Stimulated activated CD8-positive, alpha-beta memory T cell treated with anti-CD3 and anti-CD28 coated beads, Interleukin-15, amount 100 ng/mL, for 24 hours (primary cell): ENCODE results near the gene MRPL37.
"Not testable (repeated sequence)": the region's sequence is repeated elsewhere in the genome, so short reads cannot be mapped to it uniquely, and the experiment has no call there.

Experiments
- DNase-seq: peaks from one replicate; pipeline ENCODE4 v3.0.0-alpha.2; 2020; ENCODE audit warnings: low read depth

Gene MRPL37

DNA sequence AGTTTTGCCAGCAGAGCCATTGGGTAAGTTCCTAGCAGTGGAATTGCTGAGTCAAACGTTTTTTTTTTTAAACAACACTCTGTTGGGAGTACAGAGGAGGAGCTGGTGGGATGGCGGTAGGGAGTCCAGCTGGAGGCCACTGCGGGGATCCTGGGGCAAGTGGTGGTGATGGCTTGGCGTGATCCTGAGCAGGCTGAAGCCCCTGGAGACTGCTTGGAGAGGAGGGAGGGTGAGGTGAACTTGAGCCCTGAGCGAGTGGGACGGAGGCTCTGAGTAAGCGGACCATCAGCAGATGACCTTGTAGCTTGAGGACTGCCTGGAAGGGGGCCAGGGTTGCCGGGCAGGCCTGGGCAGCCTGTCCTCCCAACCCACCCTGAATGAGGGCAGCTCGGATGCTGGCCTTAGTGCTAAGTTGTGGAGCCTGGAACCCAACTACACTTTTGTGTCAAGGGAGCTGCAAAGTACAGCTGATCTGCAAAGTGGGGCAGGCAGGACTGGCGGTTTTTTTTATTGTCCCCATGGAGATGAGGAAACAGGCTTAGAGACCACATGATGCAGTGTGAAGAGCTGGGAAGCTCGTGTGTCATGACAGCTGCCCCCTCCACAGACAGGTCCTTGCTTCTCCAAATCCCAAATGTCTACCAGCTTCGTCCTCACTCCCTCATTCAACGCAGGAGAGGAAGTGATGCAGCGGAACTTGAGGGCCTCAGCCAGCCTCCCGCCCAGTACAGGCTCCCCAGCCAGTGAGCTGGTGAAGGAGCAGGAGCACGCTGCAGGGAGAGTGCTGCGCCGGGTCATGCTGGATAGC lies 20.2 kb downstream of the MRPL37 start:
- no peak for DNase-seq

DNA sequence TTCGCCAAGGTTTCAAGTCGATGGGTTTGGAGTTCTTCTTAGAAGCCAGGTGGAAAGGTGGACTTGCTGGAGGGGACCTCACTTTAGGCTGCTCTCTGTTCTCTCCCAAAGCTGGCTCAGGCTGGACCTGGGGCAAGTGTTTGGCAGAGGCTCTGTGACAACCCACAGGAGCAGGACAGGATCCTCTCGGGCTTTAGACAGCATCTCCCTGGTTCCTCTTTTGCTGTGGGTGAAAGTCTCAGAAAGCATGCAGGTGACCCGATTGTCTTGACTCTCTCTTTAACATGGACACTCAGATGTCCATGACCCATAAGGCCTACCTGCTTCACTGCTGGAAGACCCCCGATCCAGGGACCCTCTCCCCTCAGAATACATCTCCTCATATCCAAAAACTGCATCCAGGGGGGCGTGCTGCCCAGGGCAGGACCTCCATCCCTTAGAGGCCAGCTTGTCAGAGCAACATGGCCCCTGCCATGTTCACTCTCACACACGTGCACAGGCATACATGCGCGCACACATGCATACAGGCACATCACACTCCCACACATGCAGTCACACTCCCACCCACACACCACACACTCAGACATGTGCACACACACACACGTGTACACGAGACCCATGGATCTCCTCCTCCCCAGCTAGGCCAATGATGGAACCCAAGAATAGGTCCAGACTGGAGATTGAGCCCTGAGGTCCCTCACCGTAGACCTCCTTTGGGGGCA lies 21.3 kb downstream of the MRPL37 start:
- DNase-seq = no peak

DNA sequence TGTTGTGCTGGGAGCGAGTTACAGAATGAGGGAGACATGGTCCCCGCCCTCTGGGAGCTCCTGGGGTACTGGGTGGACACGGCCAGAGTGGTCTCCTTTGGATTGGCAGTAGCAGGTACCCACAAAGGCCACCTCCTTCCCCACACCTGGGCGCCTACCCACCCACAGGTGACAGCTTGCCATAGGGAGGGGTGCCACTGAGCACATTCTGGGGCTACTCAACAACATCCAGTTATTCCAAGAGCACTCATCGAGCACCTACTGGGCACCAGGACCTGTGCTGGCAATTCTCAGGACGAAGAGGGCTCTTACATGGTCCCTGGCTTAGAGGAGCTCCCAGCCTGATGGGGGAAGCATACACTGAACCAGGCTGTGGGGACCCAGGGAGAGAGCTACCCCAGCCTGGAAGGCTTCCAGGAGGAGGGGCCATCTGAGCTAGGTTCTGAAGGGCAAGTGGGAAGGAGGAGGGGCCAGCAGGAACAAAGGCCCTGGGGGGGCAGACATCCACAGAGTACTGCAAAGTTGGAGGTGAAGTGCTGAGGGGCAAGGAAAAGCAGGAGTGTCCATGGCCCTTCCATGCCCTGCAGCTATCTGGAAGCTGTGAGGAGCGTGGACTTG lies 22.0 kb downstream of the MRPL37 start:
- no peak for DNase-seq

DNA sequence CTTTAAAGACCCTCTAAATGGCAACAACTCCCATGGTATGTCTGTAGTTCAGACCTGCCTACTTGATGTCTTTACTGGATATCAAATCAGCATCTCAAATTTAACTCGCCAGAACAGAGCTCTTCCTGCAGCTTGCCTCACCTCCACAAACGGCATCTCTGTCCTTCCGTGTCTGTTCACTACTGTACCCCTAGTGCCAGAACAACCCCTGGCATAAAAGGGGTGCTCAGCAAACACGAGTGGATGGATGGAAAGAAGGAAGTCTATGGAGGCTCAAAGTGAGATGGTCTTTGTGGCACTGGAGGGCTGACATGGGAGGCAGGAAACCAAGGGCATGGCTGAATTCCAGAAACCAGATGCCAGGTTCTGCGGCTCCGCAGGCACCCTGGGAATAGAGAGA lies 22.7 kb downstream of the MRPL37 start:
- DNase-seq = no peak

DNA sequence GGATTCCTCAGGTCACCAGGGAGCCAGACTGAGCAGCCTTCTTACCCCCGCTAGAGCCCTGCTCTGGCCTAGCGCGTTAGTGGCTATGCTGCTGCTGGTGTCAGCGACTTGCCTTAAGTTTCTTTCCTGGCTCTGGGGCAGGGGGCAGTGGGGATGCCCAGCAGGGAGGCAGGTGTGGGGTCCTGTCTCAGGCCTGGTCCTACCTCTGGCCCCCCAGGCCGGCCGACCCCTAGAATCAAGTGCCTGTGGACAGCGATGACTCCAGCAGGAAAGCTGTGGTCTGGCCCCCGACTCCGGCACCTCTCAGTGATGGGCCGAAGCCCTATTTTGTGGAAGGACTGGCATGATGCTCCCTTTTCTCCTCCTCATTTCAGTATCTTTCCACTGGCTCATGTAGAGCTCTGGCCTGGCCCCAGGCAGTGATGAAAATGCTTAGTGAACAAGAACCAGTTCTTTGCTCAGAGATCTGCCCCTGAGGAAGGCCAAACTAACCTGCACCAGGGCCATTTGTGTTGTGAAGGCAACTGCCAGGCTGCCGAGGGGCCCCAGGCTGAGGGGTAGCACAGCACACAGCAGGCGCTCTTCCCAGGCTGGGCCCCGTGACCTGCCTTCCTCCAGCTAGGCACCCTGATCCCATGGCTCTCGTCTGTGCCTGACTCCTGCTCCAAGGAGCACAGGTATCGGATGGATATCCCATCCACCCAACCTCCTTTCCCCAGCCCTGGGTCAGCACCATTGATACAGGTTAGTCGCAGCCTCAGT lies 23.7 kb downstream of the MRPL37 start:
- DNase-seq = no peak

DNA sequence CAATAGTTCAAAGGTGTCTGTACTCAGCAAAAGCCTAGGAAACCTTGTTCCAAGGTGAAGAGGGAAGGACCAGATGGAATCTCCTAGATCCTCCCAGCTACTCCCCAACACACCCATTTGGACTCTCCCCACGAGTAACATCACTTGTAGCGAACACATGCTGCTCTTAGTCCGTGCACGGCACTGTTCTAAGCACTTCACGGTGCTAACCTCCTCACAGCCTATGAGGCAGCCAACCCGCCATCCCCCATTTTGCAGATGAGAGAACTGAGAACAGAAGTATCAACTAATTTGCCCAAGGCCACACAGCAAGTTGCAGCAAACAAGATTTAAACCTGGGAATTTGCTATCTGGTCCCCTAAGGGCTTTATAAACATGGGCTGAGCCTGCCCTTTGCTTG lies 24.3 kb downstream of the MRPL37 start:
- no peak for DNase-seq

DNA sequence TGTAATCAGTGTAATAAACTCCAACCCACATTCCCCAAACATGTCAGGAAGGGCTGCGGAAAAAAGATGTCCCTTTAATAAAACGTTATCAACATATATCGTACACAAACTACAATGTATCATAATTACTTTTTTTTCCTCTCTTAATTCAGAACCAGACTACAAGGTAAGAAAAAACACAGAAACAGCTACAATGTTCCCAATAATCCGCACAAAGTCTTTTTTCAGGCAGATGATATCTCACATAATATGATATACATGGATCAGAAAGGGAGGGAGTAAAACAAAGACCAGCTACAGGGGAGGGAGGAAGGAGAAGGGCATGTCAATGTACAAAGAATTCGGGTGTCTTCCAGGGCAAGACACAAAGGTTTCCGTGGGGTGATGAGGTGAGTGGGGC lies 25.4 kb downstream of the MRPL37 start:
- no peak for DNase-seq

DNA sequence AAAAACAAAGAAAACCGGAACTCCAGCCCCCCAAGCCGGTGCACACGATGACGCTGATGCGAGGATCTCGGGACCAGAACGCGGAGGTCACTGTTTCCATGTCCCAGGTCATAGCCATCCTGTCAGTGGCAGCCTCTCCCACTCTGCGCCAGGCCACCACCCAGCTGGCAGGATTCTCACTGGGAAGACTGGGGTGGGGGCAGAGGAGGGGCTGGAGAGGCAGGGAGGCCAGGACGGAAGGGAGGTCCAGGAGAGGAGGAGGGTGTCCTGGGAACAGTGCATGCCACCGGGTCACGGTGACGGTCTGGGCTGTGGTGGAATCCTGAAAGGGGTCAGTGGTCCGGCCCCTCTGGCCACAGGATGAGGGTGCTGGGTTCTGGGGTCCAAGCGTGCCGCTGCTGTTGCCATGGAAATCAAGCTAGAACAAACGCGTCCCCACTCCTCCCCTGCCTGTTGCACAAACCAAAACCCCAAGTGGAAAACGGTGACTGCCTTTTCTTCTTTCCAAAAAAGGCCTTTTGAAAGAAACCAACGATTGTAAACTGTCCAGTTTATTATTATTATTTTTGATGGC lies 26.1 kb downstream of the MRPL37 start:
- no peak for DNase-seq

DNA sequence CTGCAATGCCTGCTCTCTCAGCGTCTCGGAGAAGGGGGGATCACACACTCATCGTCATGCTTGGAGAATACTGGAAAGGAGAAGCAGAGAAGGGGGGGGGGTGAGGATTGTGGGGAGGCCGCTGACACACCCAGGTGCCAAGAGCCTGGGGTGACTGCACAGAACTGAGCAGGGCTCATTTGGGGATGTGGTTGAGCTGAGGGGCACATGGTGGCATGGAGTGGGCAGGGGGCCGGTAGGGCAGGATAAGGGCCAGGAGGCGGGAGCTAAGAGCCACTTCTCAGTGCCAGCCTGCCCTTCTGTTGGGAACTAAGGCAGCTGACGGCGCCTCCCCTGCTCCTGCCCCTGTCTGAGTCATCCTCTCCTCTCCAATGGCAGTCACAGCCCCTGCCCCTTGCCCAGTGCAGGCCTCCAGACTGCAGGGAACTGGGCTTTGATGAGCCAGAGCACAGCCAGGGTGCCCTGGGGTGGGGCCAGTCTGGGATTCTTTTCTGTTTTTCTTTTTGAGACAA lies 27.2 kb downstream of the MRPL37 start:
- no peak for DNase-seq

DNA sequence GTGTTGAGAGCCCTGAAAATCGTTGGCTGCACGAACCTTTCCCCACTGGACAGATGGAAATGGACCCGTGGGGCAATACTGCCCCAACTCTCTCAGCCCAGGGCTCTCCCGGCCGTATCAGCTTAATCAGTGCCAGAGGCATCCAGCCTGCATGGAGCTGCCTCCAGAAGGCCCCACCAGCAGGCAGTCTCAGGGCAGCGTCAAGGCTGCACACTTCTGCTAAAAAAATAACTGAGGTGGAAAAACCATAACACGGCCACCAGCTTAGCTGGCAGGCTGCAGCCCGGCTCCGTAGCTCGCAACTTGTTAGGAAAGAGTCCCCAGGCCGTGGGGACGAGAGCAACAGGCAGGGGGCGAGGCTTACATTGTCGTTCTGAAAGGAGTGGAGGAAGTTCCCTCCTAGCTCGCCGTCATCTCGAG lies 27.9 kb downstream of the MRPL37 start:
- DNase-seq = no peak

DNA sequence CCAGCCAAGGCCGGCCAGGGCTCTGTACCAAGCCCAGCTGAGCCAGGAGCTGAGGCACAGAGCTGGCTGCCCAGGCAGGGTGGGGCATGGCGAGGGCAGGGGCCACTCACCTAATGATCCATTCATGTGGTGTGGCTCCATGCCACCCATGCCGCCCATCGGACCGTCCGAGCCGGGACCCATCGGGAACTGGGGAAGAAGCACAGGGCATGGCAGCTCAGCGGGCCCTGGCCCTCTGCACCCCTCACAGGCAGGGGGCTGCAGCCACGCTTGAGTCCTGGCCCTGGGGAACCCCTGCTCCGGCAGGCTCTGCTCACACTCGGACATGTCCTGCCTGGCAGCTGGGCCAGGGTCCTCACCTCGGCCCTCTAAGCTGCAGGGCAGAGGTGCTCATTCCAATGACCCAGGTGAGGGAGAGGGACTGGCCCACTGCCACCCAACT lies 28.7 kb downstream of the MRPL37 start:
- no peak for DNase-seq

DNA sequence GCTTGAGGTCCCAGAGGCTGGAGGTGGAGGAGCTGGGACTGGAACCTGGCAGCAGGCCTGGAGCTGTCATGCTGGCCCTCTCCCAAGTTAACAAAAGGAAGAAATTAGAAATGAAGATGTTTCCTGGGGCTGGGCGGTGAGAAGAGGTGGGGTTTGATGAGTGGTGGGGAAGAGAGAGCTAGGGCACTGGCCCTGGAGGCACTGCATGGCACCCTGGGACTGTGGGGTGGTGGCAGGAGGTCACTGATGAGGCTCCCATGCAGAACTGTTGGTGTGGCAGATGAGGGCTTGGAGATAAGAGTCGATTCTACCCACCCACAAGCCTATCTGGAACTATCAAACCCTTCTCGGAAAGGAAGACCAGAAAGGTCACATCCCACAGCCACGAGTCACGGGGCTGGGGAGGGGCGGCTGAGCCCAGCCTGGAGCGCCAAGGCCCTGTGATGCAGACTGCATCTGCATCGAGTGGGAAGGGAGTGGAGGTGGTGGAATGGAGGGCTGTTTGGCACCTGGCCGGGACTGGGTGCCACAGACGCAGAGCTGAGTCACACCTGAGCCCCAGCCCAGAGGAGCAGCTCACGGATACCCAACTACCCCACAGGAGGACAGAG lies 29.4 kb downstream of the MRPL37 start:
- no peak for DNase-seq

DNA sequence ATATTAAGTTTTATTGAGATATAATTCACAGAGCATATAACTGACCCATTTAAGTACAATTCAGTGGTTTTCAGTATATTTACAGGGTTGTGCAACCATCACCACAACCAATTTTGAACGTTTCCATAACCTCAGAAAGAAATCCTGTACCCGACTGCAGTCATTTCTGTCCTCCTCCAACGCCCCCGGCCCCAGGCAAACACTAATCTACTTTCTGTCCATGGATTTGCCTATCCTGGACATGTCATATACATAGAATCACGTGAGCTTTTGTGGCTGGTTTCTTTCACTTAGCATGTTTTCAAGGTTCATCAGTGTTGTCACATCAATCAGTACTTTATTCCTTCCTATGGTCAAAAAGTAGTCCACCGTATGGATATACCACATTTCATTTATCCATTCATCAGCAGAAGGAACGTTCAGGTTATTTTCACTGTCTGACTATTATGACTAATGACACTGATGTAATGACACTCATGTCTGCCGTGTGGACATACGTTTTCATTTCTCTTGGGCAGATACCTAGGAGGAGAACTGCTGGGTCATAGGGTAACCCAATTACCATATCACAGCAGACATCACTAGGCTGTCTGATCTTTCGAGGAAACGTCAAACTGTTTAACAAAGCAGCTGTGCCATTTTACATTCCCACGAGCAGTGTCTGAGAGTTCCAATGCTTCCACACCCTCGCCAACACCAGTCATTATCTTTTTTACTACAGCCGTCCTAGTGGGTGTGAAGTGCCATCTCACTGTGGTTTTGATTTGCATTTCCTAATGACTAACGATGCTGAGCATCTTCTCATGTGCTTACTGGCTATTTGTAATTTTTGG lies 30.8 kb downstream of the MRPL37 start:
- DNase-seq = no peak

DNA sequence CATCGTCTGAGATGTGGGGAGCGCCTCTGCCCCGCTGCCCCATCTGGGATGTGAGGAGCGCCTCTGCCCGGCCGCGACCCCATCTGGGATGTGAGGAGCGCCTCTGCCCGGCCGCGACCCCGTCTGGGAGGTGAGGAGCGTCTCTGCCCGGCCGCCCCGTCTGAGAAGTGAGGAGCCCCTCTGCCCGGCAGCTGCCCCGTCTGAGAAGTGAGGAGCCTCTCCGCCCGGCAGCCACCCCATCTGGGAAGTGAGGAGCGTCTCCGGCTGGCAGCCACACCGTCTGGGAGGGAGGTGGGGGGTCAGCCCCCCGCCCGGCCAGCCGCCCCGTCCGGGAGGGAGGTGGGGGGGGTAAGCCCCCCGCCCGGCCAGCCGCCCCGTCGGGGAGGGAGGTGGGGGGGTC lies 33.2 kb downstream of the MRPL37 start:
- not testable (repeated sequence) for DNase-seq

DNA sequence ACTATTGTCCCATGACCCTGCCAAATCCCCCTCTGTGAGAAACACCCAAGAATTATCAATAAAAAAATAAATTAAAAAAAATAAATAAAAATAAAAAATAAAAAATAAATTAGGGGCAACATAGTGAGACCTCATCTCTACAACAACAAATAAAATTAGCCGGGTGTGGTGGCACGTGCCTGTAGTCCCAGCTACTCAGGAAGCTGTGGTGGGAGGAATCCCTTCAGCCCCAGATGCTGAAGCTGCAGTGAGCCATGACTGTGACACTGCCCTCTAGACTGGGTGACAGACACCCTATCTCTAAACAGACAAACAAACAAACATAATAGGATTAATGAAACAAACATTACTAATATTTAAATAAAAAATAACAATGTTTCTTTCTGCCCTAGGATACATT lies 34.3 kb downstream of the MRPL37 start:
- no peak for DNase-seq

DNA sequence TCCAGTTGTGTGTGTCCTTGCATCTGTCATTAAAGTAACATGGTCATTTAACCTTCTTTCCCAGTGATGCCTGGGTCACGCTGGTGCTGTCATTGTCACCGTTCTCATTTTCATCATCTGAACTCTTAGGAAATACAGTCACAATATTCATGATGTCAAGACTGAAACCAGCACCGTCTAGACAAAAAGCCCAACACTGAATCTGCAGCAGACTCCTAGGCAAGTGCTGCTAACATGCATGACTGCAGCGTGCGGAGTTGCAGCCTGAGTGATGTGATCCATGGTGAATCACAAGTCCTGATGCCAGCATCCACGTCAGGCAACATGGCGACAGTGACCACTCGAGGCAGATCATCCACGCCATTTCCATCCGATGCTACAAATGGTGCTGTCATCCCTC lies 37.6 kb downstream of the MRPL37 start:
- no peak for DNase-seq

DNA sequence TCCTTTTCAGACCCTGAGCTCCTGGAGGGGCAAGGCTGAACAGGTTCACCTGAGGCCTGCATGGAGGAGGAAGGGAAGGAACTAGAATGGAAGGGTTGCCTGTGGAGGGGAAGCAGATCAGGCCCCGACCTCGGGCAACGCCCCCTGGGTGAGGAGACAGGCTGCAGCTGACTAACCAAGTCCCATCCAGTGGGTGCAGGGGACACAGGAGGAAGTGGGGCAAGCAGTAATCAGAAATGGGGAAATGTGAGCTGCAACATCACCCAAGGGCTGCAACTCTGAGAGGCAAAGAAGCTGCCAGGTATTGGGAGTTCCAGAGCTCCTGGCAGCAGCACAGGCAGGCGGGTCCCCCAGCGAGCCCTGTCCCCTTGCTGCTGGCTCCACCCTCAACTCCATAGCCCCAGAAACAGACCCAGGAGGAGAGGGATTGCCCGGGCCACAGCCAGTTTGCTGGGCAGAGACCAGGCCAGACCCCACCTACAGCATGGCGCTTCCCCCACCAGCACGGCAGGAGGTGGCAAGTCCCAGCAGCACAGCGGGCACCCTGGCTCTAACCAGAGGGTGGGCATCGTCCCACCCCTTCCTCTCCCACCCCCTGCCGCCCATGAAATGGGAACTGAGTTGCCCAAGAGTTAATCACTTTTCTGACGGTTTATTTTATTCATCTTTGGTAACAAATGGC lies 38.5 kb downstream of the MRPL37 start:
- DNase-seq = no peak

DNA sequence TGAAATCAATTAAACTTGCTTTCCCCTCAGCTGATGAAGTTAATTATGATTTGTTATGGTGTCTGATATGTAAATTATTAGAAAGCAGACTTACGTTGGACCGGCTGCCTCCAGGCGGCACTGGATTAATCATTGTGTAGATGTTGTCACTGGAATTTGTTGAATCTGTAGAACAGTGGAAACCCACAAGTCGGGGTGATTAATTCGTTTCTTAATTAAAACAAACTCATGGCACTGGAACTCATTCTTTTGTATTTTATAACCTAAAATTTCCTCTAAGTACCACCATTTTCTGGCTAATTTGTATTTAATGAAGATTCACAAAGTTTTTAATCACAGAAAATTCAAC lies 39.0 kb downstream of the MRPL37 start:
- no peak for DNase-seq

DNA sequence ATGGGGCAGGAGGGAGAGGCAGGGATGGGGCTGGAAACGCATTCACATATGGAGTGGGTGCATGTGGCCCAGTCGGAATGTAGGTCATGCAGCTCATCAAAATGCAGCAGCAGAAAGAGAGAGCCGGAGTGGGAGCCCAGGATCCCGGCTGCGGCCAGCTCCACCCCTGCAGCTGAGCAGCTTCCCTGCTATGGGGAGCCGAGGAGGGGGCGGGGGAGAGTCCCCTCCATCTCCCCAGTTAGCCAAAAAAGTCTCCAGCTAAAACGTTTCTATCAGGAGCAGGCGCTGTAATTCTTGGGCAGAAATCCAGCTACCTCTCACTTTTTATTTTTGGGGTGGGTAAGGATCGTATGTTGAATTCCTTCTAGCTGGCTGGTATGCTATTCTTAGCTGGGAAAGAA lies 39.7 kb downstream of the MRPL37 start:
- no peak for DNase-seq

DNA sequence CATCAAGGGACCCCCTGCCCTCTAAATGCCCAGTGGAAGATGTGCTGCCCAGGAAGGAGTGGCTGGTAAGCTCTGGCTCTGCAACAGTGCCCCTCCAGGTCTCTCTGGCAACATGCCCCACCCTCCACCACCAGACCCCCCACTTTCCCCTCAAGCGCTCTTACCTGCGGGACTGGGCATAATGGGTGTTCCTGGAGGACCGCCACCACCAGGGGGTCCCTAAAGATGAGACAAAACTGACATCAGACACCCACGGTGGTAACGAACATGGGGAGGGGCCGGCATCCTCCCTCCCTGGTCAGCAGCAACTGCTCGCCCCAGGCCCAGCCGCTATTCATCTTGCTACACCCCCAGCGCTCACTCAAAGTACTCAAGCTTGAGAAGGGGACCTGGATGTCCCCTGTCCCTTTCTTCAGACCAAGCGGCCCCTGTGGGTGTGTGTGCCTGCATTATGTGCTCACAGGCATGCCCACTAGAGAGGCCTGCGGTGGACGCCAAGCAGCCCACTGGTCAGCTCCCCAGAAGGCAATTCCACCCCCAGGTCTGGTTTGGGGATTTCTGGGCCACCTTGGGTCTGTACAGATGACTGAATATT lies 40.9 kb downstream of the MRPL37 start:
- DNase-seq = no peak
